ENCODE measurements around the gene COX14.
"Not testable (repeated sequence)": the region's sequence is repeated elsewhere in the genome, so short reads cannot be mapped to it uniquely, and the experiment has no call there.

The COX14 gene

DNA sequence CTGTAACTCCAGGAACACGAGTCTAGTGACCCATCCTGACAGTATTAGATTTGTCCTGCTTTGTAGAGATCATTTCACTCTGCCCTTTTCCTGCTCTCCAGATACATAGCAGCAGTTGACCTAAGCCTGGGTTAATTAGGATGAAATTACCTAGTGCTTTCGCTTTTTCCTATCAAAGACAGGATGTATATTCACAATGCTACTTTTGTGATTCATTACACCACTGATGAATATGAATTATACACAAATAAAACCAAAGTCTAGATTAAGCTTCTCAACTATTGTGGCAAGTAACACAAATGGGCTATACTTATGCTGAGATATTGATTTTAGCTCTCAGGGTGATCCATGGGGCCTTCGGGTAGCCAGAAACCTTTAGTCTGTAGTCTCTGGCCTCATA is 37.3 kb downstream of the COX14 start:
- H3K27ac ChIP-seq: no peak overlapping the region
- DNase-seq (ENCODE audit: low read depth, low spot score): no peak

- DNase-seq (ENCODE audit: low read depth, low spot score): no peak
- no peak overlapping the region for H3K27ac ChIP-seq
Measured at GRCh38 chr12:50151047-50151687, 39.1 kb downstream of the COX14 start.

GRCh38 chr12:50154947-50155346 is 42.9 kb downstream of the COX14 start:
- not testable (repeated sequence) for H3K27ac ChIP-seq; DNase-seq (ENCODE audit: low read depth, low spot score)

- H3K27ac ChIP-seq: no peak overlapping the region
- no peak for DNase-seq (ENCODE audit: low read depth, low spot score)
Measured at GRCh38 chr12:50156641-50157040, 44.6 kb downstream of the COX14 start.

DNA sequence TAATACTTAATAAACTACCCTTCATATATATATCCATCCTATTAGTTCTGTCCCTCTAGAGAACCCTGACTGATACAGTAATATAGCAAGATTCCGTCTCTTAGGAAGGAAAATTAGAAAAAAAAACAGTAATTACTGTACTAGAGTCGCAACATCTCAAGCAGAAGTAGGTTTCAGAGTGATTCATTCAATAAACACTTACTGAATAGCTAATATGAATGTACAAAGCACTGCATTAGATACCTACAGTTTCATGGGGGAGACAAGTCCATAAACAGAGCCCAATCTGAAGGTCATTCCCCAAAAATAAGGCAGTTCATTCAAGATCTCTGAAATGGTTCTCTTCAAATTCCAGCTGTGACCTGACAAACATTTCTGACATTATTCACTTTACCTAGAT is 45.2 kb downstream of the COX14 start:
- DNase-seq (ENCODE audit: low read depth, low spot score): no peak
- H3K27ac ChIP-seq: no peak overlapping the region

DNA sequence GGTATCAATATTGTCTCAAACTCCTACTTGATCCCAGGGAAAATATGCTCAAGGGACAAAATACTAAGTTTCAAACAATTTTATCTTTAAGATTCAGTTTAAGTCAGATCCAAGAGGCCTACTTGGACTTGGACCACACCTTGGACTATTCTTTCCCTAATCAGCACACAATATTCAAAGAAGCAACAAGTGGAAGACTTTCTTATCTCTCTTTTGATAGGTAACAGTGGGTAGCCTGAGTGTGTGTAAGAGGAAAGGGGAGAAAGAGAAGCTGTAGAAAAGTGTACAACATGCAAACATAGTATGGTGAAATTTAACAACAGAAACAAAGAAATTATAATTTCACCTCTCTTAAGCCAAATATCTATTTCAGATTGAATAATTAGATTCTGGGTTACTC is 48.6 kb downstream of the COX14 start:
- H3K27ac ChIP-seq: no peak overlapping the region
- no peak for DNase-seq (ENCODE audit: low read depth, low spot score)

DNA sequence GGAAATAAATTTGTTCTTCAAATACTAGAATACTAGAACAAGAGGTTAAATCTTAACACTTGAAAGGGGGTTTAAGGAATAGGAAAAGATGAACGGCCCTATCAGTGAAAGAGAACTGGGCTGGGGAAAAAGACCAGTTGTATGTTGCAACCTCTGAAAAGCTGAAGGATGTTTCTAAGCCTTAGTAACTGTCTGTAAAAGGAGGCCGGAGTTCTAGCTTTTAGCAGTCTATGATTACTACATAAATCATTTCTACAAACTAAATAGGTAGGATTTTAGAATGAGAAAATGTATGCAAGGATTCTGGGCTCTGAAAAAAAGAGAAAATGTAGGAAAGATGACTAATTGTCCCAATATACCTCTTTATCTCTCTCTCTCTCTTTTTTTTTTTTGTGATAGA is 50.2 kb downstream of the COX14 start:
- no peak for DNase-seq (ENCODE audit: low read depth, low spot score)
- H3K27ac ChIP-seq: no peak overlapping the region

- H3K27ac ChIP-seq: no peak overlapping the region
- DNase-seq (ENCODE audit: low read depth, low spot score): no peak
Measured at GRCh38 chr12:50164963-50165362, 52.9 kb downstream of the COX14 start.

DNA sequence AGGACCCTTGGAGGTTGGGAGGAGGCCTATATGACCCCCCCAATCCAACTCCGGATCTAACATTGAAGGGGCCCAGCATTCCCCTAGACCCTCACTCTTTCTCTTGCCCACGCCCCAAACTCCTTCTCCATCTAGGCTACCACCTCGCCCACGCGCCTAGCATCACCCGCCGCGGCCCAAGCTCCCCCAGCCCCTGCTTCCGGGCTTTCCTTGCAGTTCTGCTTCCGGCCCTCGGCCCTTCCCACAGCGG is 54.7 kb downstream of the COX14 start:
- DNase-seq (ENCODE audit: low read depth, low spot score): no peak
- H3K27ac ChIP-seq: peak overlapping the region; percentile 68

DNA sequence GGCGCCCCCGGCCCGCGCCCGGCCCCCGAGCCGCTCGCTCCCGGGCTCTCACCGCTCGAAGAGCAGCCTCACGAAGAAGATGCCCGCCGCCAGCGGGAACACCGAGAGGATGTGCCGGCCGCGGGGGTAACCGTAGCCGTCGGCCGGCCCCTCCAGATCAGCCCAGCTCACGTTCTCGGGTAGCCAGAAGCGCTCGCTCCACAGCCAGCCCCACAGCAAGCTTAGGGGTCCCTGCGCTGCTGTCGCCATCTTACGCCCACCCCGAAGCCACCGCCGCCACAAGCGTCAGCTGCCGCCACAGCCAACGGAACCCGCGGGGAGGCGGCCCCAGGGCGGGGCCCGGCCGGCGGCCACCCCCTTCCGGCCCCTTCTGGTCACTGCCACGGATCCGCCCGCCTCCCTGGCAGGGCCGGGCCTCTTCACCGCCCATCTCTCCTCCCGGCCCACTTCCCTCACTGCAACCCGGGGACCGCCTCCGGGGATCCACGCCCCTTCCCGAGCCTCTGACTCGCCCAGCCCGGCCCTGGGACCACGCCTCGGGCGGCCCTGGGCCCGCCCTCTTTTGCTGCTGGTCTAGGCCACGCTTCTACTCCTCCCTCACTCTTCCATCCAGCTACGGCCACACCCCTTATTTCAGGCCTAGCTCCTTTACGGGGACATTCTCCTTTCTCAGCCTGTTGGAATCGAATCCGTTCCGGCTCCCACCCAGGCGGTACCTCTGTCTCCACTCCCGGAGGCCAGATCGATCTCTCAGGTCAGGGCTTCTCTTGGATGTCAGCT is 55.2 kb downstream of the COX14 start, which contains the start of gene CERS5:
CERS5 (minus strand) TSS at position 321 of the 780 bp plus-strand sequence; CDS start at position 249, 72 bp downstream.
- DNase-seq (ENCODE audit: low read depth, low spot score): peak; percentile 87
- peak within 1 kb of the TSS; percentile 68 for H3K27ac ChIP-seq
